Endothelial cell of umbilical vein (primary cell): ENCODE results near the gene LRRC66. TPM values are rescaled to one million over a fixed set of nuclear protein-coding genes. Genes with fewer than 3 reads are reported as not detected.

Source experiments
- BruUV-seq: library from RNA; stranded (reverse); fragments of 400-500 nt; replicated peaks from 2 replicates; lab custom pipeline; 2021; lab: Mats Ljungman, UMichigan
- CTCF ChIA-PET: fragments of 300-600, 350-600 bp; sonication (Branson Sonifier 250); formaldehyde crosslinking; loops from one replicate; lab custom pipeline; 2021; ENCODE audit warnings: antibody characterized with exemption, inconsistent platforms; lab: Charles Lee
- POLR2A ChIA-PET: fragments of 300-600, 350-600 bp; sonication (Branson Sonifier 250); formaldehyde crosslinking; loops from one replicate; lab custom pipeline; 2021; ENCODE audit warnings: antibody characterized with exemption, inconsistent platforms; lab: Charles Lee
- DNase-seq: peaks from one replicate; pipeline ENCODE4 v3.0.0-alpha.2; 2011; ENCODE audit warnings: low read depth, low spot score
- FAIRE-seq: peaks from 2 replicates; lab custom pipeline; 2011; peaks lifted over from hg19 to GRCh38; lab: Jason Lieb, UNC
- H2AFZ ChIP-seq: 2 replicates; pipeline ENCODE4 v1.6.0; 2012; ENCODE audit warnings: low read depth, low read length, control low read depth, inconsistent platforms
- H3K27ac ChIP-seq: 2 replicates; pipeline ENCODE4 v1.5.1; 2011; ENCODE audit warnings: low read depth, mild to moderate bottlenecking, control low read depth, low read length, moderate library complexity; ENCODE audit not compliant: insufficient read depth
- H3K27me3 ChIP-seq, 2 experiments: 2 replicates each; pipeline versions ENCODE4 v1.6.0 to v1.6.1; 2011; ENCODE audit warnings: low read length in 2 of 2, mixed read lengths in 1 of 2; ENCODE audit not compliant: control insufficient read depth in 2 of 2, insufficient read depth in 2 of 2
- H3K36me3 ChIP-seq, 2 experiments: 2 replicates in 1 of 2; 3 replicates in 1 of 2; pipeline ENCODE4 v1.5.1; 2011; ENCODE audit warnings: low read length in 2 of 2, mild to moderate bottlenecking in 1 of 2, moderate library complexity in 1 of 2; ENCODE audit not compliant: control insufficient read depth in 2 of 2, insufficient read depth in 2 of 2; ENCODE audit errors: extremely low read depth in 1 of 2
- H3K4me1 ChIP-seq: 3 replicates; pipeline ENCODE4 v1.5.1; 2011; ENCODE audit warnings: mild to moderate bottlenecking, low read length; ENCODE audit not compliant: control insufficient read depth, insufficient read depth; ENCODE audit errors: extremely low read depth
- H3K4me2 ChIP-seq: 2 replicates; pipeline ENCODE4 v1.6.1; 2011; ENCODE audit warnings: low read length, control low read depth, mixed read lengths; ENCODE audit not compliant: insufficient read depth
- H3K4me3 ChIP-seq, 3 experiments: fragments of 200-600 bp in 1 of 3; sonication (generic), shearing (Covaris generic) in 1 of 3; replicated peaks in 1 of 3; 2 replicates each; pipeline ENCODE4 v1.5.1; 2011 to 2016; ENCODE audit warnings: control low read depth in 3 of 3, low read length in 3 of 3, mild to moderate bottlenecking in 2 of 3, inconsistent platforms in 1 of 3, low read depth in 1 of 3, moderate library complexity in 1 of 3; ENCODE audit not compliant: insufficient read depth in 1 of 3
- H3K79me2 ChIP-seq: 2 replicates; pipeline ENCODE4 v1.6.0; 2012; ENCODE audit warnings: low read length, inconsistent platforms; ENCODE audit not compliant: control insufficient read depth, insufficient read depth
- H3K9ac ChIP-seq: replicated peaks from 2 replicates; pipeline ENCODE3; 2011; ENCODE audit warnings: low read length, control low read depth; ENCODE audit not compliant: insufficient read depth; ENCODE audit errors: extremely low read depth
- H3K9me1 ChIP-seq: replicated peaks from 3 replicates; pipeline ENCODE4 v1.6.0; 2011; ENCODE audit warnings: mild to moderate bottlenecking, low read length; ENCODE audit not compliant: control insufficient read depth, insufficient read depth; ENCODE audit errors: extremely low read depth
- H3K9me3 ChIP-seq: replicated peaks from 2 replicates; pipeline ENCODE4 v1.5.1; 2012; ENCODE audit warnings: low read length, inconsistent platforms; ENCODE audit not compliant: control insufficient read depth, insufficient read depth
- H4K20me1 ChIP-seq: replicated peaks from 2 replicates; pipeline ENCODE3; 2011; ENCODE audit warnings: mild to moderate bottlenecking, low read length; ENCODE audit not compliant: control insufficient read depth, insufficient read depth; ENCODE audit errors: extremely low read depth
- CTCF ChIP-seq, 2 donors: IDR thresholded peaks; 1 replicate in 1 of 2; 2 replicates in 1 of 2; pipeline ENCODE4 v1.5.1; 2011; ENCODE audit warnings: low read length in 2 of 2, mild to moderate bottlenecking in 2 of 2, moderate library complexity in 2 of 2, control low read depth in 1 of 2, inconsistent platforms in 1 of 2, low read depth in 1 of 2; ENCODE audit not compliant: insufficient read depth in 1 of 2; ENCODE audit errors: extremely low read depth in 1 of 2
- EZH2 ChIP-seq: IDR thresholded peaks from 2 replicates; pipeline ENCODE4 v1.6.1; 2012; ENCODE audit warnings: borderline replicate concordance, low read depth, mild to moderate bottlenecking, moderate library complexity, low read length, inconsistent platforms; ENCODE audit not compliant: severe bottlenecking
- FOS ChIP-seq: IDR thresholded peaks from 2 replicates; pipeline ENCODE4 v1.6.1; 2011; ENCODE audit warnings: mild to moderate bottlenecking, low read length, moderate library complexity, borderline replicate concordance; ENCODE audit not compliant: insufficient read depth
- GATA2 ChIP-seq: IDR thresholded peaks from 2 replicates; pipeline ENCODE4 v1.7.0; 2011; ENCODE audit warnings: low read depth, mild to moderate bottlenecking, moderate library complexity, mixed read lengths, low read length; ENCODE audit not compliant: insufficient read length, insufficient read depth
- JUN ChIP-seq: IDR thresholded peaks from 2 replicates; pipeline ENCODE4 v1.6.1; 2011; ENCODE audit warnings: borderline replicate concordance, low read depth; ENCODE audit not compliant: insufficient read length, insufficient read depth
- MAX ChIP-seq: IDR thresholded peaks from 2 replicates; pipeline ENCODE4 v1.6.1; 2011; ENCODE audit not compliant: insufficient read depth, insufficient read length
- MYC ChIP-seq: IDR thresholded peaks from one replicate; pipeline ENCODE4 v1.6.1; 2011; ENCODE audit warnings: mild to moderate bottlenecking, low read depth, low read length
- POLR2A ChIP-seq: IDR thresholded peaks from 2 replicates; pipeline ENCODE4 v1.6.1; 2012; ENCODE audit warnings: low read depth, mild to moderate bottlenecking, control low read depth, low read length
- POLR2AphosphoS5 ChIP-seq: IDR thresholded peaks from 2 replicates; pipeline ENCODE4 v1.6.1; 2012; ENCODE audit warnings: low read depth, mild to moderate bottlenecking, control low read depth, low read length, moderate library complexity; ENCODE audit not compliant: insufficient read depth
- dilution Hi-C: fragments of 300-500 bp; cut with MboI; formaldehyde crosslinking; loops from one replicate; pipeline ENCODE4 v1.15.0; 2019; ENCODE audit warnings: low sequenced_read_pairs; ENCODE audit not compliant: extremely low pct_ligation_motif_present
- intact Hi-C: fragments of 100-400 bp; cut with micrococcal nuclease; formaldehyde crosslinking; loops from one replicate; pipeline ENCODE4 v1.10.0; 2022
- polyA plus RNA-seq, 4 experiments: library from polyadenylated mRNA; depleted of rRNA in 3 of 4; stranded (reverse) in 3 of 4; unstranded in 1 of 4; fragments of >200 nt; gene quantifications; 2 replicates each; pipeline versions ENCODE4 v1.2.1 to v1.2.3, GENCODE V29; 2011 to 2012; ENCODE audit warnings: missing spikeins in 1 of 4
- small RNA-seq: library from RNA; depleted of rRNA; stranded (forward); fragments of <200 nt; gene quantifications from one replicate; pipeline ENCODE3, GENCODE V24; 2012; ENCODE audit warnings: low replicate concordance, low read depth; ENCODE audit not compliant: insufficient read depth, insufficient read length
- total RNA-seq: library from RNA; stranded (reverse); gene quantifications from 2 replicates; pipeline ENCODE4 v1.2.3, GENCODE V29; 2021

Gene LRRC66
- total and polyA plus RNA-seq, 2 donors (not counting 3 experiments of a cell fraction or from before 2014, with no cell fraction given), result 0.15 to 0.27 TPM

DNA sequence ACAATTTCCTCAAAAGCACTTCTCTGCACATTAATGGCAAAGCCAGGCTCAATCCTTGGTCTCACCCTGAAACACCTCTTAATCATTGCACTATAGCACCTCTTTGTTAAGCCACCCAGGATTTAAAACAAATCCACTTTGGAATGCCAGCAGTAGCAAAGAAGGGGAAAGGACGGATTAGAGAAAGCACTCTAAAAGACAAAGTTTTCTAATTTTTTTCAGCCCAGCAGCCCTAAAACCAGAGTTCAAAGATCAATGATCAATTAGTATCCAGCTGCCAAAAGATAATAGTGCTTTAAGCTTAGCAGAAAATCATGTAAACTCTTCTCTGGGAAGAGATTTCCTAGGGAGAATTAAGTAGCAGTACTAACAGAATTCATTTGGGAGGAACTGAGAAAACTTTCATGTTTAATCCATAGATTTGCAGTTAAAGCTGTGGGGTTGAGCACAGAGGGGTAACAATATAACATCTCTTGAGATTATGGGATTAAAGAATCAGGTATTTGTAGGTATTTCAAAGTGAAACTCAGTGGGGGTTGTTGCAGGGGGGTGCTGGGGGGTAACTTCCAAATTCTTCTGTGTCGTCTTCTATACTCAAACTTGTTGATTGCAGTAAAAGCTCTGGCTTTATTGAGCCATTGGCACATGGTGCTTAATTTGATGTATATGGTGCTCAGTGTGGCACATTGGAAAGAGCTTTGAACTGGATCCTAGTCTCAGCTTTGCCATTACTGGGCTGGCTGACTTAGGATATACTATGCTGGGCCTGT is 61.8 kb downstream of the LRRC66 start:
- DNase-seq, result no peak
- Histone ChIP-seq H3K36me3 (no peaks in the 10 kb centered on the region), H3K9me1 (no peaks in the 10 kb centered on the region), H3K4me1 (no peaks in the 10 kb centered on the region), H3K4me3 (no peak overlapping the region), H3K27me3 (peaks cover 1 to 3% of the 10 kb centered on the region in 2 experiments), H3K9me3 (no peaks in the 10 kb centered on the region), H3K4me2 (no peak overlapping the region), H4K20me1 (no peaks in the 10 kb centered on the region), H3K9ac (no peak overlapping the region), H2AFZ (no peak overlapping the region), H3K79me2 (no peaks in the 10 kb centered on the region), H3K27ac (no peak overlapping the region)
- BruUV-seq, result no TSS peak
- intact Hi-C loops, result no loop called here
- dilution Hi-C loops, result no loop called here
- FAIRE-seq, result no peak
- TF ChIP-seq FOS (no peak), GATA2 (no peak), CTCF (IDR thresholded peaks at IDR 0.05; ENCODE audit: extremely low read depth in 1 of 2, insufficient read depth in 1 of 2, low read depth in 1 of 2, low read length in 2 of 2) (no peak), EZH2 (no peak), POLR2AphosphoS5 (no peak), MAX (no peak), JUN (no peak), MYC (no peak), POLR2A (no peak)
- CTCF ChIA-PET, result no interaction called here
- POLR2A ChIA-PET, result no interaction called here

Small RNA genes lying within 50 kb of the gene (small RNA-seq; reads per million reads assigned to genes)
- not detected for gene AC104784.1

Other genes with a start within 250 kb of the LRRC66 start
- 50.2 and 50.6 TPM in 2 replicates for gene DCUN1D4, start 177.2 kb downstream of the LRRC66 start, total RNA-seq
- gene DCUN1D4, start 177.2 kb downstream of the LRRC66 start, polyA plus RNA-seq, result 20.5 and 24.8 TPM in 2 replicates
- 54.0 and 54.4 TPM in 2 replicates for gene SGCB, start 17.9 kb upstream of the LRRC66 start, total RNA-seq
- gene SGCB, start 17.9 kb upstream of the LRRC66 start, polyA plus RNA-seq, result 11.7 and 13.7 TPM in 2 replicates
- 4.6 and 5.5 TPM in 2 replicates for gene SPATA18, start 30.9 kb upstream of the LRRC66 start, total RNA-seq
- 2.7 TPM in 2 replicates for gene SPATA18, start 30.9 kb upstream of the LRRC66 start, polyA plus RNA-seq